ENCODE measurements around the gene TMEM196. TPM values are rescaled to one million over a fixed set of nuclear protein-coding genes. Genes with fewer than 3 reads are reported as not detected.

TMEM196 gene
- total and polyA plus RNA-seq, 2 of the 4 experiments (the other 2 are of a cell fraction) = not detected

DNA sequence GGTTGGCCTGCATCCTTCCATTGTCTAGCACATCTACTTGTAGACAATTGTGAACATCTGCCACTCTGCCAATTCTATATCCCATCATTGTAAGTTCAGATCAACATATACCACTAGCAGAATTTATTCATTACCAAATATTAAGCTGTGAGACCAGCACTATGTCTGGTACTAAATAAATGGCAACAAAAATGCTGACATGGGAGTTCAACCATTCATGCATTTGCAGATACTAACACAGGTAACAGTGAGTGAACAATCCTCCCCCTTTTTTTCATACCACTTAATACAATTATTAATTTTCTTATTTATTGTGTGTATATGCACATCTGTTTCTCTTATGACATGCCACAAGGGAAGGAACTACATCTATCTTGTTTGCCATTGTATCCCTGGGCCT, 76.5 kb downstream of the TMEM196 start:
- no peak overlapping the region for H2BK120ac ChIP-seq (ENCODE audit: low read depth, low read length)
- TSS peak; percentile 48 for BruUV-seq (replicated peaks)
- ChIA-PET POLR2A (ENCODE audit: unreplicated experiment) (no interaction called here), CTCF (no interaction called here)
- no peak overlapping the region for H3K27ac ChIP-seq (ENCODE audit: insufficient read depth, low read length)
- DNase-seq (no peak), ATAC-seq (ENCODE audit: low read depth) (no peak)
- peaks cover 4 to 6% of the 10 kb centered on the region in 2 experiments; a peak in 2 of 4 replicates for H3K79me1 ChIP-seq (ENCODE audit: low read depth in 1 of 2, low read length in 2 of 2)
- H2AK5ac ChIP-seq (ENCODE audit: low read depth, low read length) = no peak overlapping the region
- no peak overlapping the region for H3K23ac ChIP-seq (ENCODE audit: low read depth, low read length)
- H2AK9ac ChIP-seq (replicated peaks; ENCODE audit: low read depth, low read length, poor library complexity) = no peak overlapping the region
- H4K20me1 ChIP-seq (ENCODE audit: insufficient read depth, low read length) = no peaks in the 10 kb centered on the region
- no peaks in the 10 kb centered on the region for H3K4me1 ChIP-seq (ENCODE audit: control insufficient read depth, insufficient read depth, low read length)
- H3K4me3 ChIP-seq (ENCODE audit: insufficient read depth, low read depth, low read length) = no peak overlapping the region
- H3K27me3 ChIP-seq (ENCODE audit: control insufficient read depth, insufficient read depth, low read length) = no peaks in the 10 kb centered on the region
- no peaks in the 10 kb centered on the region for H3K9me1 ChIP-seq (ENCODE audit: insufficient read depth, low read length)
- H3K4me2 ChIP-seq (ENCODE audit: low read depth, low read length) = no peak overlapping the region
- no peak overlapping the region for H3K4ac ChIP-seq (ENCODE audit: low read depth, low read length)
- no peak overlapping the region for H2AFZ ChIP-seq (replicated peaks; ENCODE audit: low read length, poor library complexity)
- H4K5ac ChIP-seq (ENCODE audit: low read depth, low read length) = no peak overlapping the region
- no peak overlapping the region for H2BK5ac ChIP-seq (ENCODE audit: low read depth, low read length, poor library complexity, severe bottlenecking)
- no peak overlapping the region for H3K56ac ChIP-seq (ENCODE audit: extremely low read depth, insufficient read depth, low read length)
- intact Hi-C loops (cut with micrococcal nuclease) = no loop called here
- TF ChIP-seq, protein P1, sequence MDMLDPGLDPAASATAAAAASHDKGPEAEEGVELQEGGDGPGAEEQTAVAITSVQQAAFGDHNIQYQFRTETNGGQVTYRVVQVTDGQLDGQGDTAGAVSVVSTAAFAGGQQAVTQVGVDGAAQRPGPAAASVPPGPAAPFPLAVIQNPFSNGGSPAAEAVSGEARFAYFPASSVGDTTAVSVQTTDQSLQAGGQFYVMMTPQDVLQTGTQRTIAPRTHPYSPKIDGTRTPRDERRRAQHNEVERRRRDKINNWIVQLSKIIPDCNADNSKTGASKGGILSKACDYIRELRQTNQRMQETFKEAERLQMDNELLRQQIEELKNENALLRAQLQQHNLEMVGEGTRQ (IDR thresholded peaks at IDR 0.05; ENCODE audit: low read depth, low read length) = no peak
- peak; percentile 52; the same call in 1 of the 2 replicates for TF ChIP-seq MAFK (IDR thresholded peaks at IDR 0.05; ENCODE audit: low read depth, low read length)
- TF ChIP-seq POLR2A (IDR thresholded peaks at IDR 0.05; ENCODE audit: low read depth, low read length) = no peak
- TF ChIP-seq MXI1 (IDR thresholded peaks at IDR 0.05; ENCODE audit: borderline replicate concordance, low read depth, low read length) = no peak
- H2BK20ac ChIP-seq (ENCODE audit: low read depth, low read length) = no peak overlapping the region
- H4K91ac ChIP-seq (ENCODE audit: insufficient read depth, low read depth, low read length) = no peak overlapping the region
- no peak overlapping the region for H3K9ac ChIP-seq (ENCODE audit: low read depth, low read length)
- in situ Hi-C loops (cut with MboI; ENCODE audit: low sequenced_read_pairs) = no loop called here
- dilution Hi-C loops (cut with HindIII; ENCODE audit: low sequenced_read_pairs, unreplicated experiment) = no loop called here
- H3K36me3 ChIP-seq (ENCODE audit: control insufficient read depth, insufficient read depth, low read length) = peaks cover 4% of the 10 kb centered on the region; the same call in 1 of the 2 replicates
- H3K9me3 ChIP-seq (ENCODE audit: control insufficient read depth, insufficient read depth, low read length) = no peaks in the 10 kb centered on the region; the same call in 1 of the 2 replicates
- H2BK15ac ChIP-seq (ENCODE audit: low read depth, low read length) = no peak overlapping the region
- no peak overlapping the region for H3K14ac ChIP-seq (replicated peaks; ENCODE audit: low read depth, low read length)
- H4K8ac ChIP-seq (ENCODE audit: low read depth in 2 of 2, low read length in 2 of 2) = no peak overlapping the region
- H3K18ac ChIP-seq (ENCODE audit: low read depth, low read length) = no peak overlapping the region
